ENCODE results near the gene ZKSCAN4.

The ZKSCAN4 gene

DNA sequence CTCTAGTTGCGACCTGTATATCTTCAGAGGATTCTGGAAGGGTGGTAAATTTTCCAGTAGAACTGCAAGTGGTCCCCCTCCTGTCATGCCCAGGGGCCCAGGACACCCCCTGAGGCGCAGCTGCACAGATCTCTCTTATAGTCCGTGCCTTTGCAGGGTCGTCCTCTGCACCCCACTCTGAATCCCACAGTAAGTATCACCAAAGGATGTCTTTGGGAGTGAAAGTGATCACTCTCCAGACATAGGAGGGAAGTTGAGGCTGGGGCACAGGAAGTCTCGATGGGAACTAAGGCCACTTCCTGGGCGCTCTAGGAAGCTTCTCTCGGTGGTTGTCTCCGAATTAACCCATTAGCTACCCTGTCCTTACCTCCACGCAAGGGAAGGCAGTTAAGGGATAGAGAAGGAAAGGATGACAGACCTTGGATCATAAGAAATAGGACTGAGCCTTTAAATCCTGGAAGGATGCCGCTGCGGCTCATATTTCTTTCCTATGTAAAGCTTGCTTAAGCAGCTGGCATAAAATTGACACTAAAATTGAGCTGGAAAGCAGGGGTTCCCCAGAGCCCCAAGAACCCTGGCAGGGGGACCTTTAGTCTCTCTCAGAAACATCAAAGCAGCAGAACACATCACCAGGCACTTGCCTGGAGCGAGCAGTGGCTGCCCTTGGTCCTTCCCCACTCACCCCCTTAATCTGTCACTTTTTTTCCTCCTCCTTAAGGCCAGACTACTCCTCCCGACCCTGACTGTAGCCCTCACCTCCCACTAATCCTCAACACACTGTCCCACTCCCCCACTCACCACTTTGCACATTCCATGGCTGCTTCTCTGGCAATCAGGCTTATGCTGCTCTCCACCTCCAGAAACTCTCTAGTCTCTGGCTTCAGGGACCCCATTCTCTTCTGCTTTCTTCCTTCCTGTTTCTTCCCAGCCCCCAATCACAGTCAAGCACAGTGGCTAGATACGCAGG lies at the start of gene ZKSCAN4:
Gene ZKSCAN4, minus strand, starts transcription at position 261 of the 967 bp plus-strand sequence. CDS start 289 bp downstream, outside the sequence.
- DNase-seq, result peak; percentile 71

GRCh38 chr6:28296520-28297060 lies 44.5 kb upstream of the ZKSCAN4 start:
- DNase-seq, result no peak

GRCh38 chr6:28295326-28295725 lies 43.3 kb upstream of the ZKSCAN4 start:
- DNase-seq, result no peak

DNA sequence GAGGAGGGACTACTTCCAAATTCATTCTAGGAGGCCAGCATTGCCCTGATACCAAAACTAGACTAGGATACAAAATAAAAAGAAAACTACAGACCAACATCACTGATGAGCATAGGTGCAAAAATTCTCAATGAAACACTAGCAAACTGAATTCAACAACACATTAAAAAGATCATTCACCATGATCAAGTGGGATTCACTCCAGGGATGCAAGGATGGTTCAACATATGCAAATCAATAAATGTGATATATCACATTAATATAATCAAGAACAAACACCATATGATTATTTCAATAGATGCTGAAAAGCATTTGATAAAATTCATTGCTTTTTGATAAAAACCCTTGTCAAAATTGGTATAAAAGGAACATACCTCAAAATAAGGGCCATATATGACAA lies 39.5 kb upstream of the ZKSCAN4 start:
- no peak for DNase-seq

DNA sequence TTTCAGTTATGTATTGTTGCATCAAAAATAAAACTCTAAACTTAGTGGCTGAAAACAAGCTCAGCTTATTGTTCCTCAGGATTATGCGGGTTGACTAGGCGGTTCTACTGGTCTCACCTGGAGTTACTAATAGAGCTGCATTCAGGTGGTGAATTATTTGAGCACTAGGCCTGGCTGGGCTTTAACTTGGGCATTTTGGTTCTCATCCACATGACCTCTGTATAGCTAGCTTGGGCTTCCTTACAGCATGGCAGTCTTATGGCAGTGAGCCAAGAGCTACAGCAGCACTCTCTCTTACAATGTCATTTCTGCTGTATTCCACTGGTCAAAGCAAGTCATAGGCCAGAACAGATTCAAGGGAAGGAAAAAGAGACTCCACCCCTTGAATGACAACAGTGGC lies 30.9 kb upstream of the ZKSCAN4 start:
- DNase-seq, result no peak

DNA sequence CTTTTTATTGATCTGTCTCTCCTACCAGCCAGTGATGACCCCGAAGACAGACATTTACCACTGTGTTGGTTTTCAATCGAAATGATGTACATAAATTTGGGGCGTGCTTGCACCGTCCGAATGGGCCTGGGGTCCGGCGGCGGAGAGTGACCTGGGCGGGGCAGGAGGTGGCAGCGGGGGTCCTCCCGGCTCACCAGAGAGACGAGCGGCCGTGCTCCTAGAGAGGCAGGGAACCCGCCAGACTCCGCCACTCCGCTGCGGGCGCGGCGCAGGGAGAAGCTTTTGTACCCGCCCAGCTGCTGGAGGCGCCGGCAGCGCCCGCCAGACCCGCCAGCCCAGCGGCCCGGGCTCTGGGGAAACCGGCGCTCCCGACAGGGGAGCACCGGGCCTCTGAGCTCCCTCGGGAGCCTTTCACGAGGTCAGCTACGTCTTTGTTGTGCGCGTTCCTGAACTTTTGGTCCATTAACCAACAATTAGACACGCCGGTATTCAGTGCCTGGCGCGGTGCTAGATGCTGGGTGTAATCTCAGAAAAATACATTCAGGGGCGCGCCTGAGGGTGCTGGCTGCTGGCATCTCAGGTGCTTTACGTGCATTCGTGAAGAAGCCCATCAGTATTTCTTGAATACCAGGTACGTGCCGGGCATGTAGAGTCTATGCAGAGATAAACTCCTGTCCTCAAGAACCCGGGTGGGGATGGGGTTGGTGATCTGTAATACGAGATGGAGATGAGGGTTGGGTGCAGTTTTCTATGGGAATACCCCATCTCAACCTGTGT lies 29.4 kb upstream of the ZKSCAN4 start, which contains the start of gene PGBD1:
Gene PGBD1, plus strand, starts transcription at position 285 of the 777 bp plus-strand sequence. CDS start 2,242 bp downstream, outside the sequence.
- DNase-seq, result peak; percentile 55

DNA sequence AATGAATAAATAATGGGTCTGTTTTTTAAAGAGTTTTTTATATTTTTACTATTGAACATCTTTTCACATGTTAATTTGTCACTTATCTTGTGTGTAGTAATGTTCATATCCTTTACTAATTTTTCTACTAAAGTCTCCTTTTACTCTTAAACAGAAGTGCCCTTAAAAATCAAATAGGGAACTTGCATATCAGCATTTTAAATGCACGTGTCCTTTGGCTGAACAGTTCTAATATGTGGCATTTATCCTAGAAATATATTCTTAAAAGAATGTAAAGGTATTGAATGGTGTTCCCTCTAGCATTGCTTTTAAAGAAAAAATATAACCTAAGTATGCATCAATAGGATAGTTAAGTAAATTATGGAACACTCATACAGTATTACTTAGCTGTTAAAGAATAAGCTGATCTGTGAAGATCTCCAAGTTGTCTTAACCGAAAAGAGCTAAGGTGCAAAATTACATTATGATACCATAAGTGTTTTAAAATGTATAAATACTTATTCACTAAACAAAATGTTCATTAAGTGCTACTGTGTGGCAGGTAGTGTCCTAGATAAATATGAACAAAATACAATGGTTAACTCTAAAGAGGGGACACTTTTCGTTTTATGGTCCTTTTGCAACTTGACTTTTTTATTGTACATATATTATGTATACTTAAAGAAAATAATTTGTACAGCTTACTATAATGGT lies 28.7 kb upstream of the ZKSCAN4 start:
- no peak for DNase-seq

- DNase-seq, result no peak
Observed at GRCh38 chr6:28277746-28278145, 25.7 kb upstream of the ZKSCAN4 start.

- DNase-seq, result no peak
Observed at GRCh38 chr6:28274888-28275287, 22.8 kb upstream of the ZKSCAN4 start.

DNA sequence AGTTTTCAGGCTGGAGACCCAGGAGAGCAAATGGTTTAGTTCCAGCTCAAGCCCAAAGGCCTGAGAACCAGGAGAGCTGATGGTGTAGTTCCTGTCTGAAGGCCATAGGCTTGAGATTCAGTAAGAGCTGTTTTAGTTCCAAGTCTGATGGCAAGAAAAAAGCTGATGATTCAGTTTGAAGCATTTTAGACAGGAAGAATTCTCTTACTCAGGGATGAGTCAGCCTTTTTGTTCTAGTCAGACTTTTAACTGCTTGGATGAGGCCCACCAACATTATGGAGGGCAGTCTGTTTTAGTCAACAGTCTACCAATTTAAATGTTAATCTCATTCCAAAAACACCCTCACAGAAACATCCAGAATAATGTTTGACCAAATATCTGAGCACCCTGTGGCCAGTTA lies 17.4 kb upstream of the ZKSCAN4 start:
- DNase-seq, result no peak

DNA sequence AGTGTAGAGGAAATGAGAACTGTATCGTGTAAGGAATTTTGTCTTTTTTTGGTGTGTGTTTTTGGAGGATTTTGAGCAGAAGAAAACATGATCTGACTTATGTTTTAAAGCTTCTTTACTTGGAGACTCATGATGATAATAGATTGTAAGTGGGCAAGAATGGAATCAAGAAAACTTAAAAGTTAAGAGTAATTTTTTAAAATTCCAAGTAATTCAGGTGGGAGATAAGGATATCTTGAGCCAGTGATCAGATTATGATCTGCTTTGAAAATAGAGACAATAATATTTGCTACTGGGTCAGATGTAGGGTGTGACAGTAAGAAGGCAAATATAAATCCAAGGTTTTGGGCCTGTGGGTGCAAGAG lies 15.6 kb upstream of the ZKSCAN4 start:
- no peak for DNase-seq

GRCh38 chr6:28266962-28267694 lies 15.1 kb upstream of the ZKSCAN4 start, which contains the start of gene ZSCAN26:
TSS of gene ZSCAN26 (plus strand) at chr6:28267143. CDS start at chr6:28271920, 4,777 bp downstream.
- peak; percentile 91 for DNase-seq

DNA sequence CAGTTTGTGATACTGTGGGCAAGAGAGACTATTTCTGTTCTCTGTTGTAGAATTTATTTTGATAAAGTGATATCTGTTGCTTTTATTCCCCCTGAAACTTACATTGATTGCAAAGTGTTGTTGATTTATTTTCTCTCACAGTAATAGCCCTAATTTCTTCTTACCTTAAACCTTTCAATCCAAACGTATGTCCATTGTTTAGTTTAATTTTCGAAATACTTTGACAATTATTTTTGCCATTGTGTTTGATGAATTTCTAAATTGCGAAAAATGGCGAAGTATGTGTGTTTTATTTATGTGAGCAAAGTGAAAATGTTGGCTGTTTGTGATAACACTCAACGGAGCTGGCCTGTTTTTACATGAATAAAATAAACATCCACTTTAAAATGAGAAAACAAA lies 14.5 kb upstream of the ZKSCAN4 start:
- DNase-seq, result no peak

DNA sequence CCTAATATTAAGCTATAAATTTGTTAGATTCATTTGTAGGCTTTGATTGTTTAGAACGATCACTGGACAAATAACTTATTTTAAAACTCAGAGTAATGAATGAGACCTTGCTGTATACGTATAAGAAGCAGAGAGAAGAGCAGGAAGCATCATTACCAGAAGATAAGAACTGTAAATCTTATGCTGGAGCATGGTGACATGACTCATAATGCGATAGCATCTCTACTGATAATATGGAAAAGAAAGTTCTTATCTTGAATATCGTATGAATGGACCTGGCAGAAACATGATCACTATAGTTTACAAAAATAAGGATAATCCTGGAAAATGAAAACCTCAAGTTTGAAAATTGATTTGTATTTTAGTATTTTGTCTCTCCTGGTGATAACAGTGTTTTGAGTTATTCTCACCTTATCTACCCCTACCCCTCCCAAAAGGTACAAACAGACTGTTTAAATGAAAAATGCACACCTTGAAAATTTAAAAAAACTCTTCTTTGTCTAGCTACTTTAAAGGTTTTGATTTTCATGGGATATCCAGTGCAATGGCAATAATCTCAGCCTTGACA lies 12.8 kb upstream of the ZKSCAN4 start:
- no peak for DNase-seq

DNA sequence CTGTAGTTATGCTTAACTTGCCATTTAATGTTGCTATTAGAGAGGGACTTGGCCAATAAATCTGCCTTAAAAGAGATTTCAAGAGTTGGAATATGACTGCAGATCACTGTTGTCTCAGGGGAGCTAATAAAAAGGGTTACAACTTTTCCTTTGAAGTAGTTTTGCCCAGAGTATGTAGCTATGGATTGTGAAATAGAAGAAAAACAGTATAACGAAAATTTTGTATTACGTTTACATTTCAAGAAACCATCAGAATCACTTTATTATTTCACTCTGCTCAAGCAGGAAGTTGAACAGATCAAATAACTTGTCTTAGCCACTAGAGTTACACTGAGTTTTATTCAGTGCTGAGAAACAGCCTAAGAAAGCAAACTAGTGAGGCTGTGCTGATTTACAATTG lies 11.9 kb upstream of the ZKSCAN4 start:
- no peak for DNase-seq

DNA sequence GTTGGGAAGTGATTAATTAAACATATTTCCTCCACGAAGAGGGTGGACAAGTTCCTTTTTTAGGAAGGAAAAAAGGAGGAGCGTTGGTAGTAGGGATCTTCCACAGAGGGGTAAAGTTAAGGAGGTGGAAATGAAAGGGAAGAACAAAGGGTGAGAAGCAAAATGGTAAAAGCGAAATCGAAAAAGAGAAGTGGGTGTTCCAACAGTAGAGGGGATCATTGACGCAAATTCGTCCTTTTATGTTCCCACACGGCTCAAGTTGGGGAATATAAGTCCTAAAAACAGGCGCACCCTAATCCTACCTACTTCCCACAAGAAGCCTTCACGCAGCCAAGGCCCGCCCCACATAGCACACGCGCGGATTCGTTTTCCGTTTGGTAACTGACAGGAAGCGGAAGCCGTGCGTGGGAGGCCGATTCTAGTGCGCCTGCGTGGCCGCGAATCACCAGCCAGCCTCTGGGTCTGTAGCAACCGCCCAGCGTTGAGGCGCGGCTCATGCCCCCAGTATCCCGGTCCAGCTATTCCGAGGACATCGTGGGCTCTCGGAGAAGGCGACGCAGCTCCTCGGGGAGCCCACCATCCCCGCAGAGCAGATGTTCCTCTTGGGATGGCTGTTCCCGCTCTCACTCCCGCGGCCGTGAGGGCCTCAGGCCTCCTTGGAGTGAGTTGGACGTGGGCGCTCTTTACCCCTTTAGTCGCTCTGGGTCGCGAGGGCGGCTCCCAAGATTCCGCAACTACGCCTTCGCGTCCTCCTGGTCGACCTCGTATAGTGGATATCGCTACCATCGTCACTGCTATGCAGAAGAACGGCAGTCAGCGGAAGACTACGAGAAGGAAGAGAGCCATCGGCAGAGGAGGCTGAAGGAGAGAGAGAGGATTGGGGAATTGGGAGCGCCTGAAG lies 7.1 kb upstream of the ZKSCAN4 start, which contains the start of gene NKAPL:
Gene NKAPL, plus strand, starts transcription at position 421 of the 901 bp plus-strand sequence. Its CDS starts 75 bp downstream, at position 496.
- peak; percentile 60 for DNase-seq

DNA sequence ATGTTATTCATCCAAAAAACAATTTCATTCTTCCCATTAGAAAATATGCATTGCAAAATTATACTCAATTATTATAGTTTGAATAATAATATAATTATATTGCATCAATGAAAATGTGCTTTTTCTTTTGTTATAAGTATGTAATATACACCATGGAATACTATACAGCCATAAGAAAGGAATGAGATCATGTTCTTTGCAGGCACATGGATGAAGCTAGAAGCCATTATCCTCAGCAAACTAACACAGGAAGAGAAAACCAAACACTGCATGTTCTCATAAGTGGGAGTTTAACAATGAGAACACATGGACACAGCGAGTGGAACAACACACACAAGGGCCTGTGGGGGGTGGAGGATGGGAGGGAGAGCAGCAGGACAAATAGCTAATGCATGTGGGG lies 5.0 kb upstream of the ZKSCAN4 start:
- DNase-seq, result no peak

GRCh38 chr6:28254121-28254519 lies 2.1 kb upstream of the ZKSCAN4 start:
- DNase-seq, result no peak

DNA sequence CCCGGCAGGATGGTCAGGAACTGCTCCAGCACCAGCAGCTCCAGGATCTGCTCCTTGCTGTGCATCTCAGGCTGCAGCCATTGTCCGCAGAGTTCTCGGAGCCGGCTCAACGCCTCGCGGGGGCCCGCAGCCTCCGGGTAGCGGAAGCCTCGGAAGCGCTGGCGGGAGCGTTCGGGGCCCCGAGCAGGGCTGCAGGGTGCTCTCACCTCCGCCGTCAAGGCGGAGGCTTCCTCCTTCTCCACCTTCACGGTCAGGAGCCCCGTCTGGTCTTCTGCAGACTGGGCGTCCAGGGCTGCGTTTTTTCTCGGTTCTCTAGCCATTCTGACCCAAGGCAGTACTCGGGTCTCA lies 434 bp downstream of the ZKSCAN4 start:
- DNase-seq, result no peak

- DNase-seq, result no peak
Observed at GRCh38 chr6:28250747-28251146, 1.3 kb downstream of the ZKSCAN4 start.

DNA sequence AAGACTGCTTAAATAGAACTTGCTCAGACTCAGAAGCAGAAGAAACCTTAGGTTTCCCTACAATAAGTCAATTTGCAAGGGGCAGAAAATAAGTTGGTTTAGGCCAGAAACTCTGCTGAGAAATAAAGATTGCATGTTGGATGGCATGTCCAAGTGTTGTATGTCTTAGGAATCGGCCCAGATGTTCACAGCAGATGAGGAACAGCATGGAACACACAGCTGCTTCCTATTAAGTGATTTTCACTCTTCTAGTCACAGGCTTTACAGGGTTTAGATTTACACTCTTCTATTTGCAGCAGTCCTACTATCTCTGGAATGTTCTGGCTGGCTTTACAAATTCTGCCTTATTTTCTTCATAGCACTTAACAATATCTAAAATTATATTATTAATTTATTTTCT lies 3.2 kb downstream of the ZKSCAN4 start:
- DNase-seq, result no peak
